ENCODE results near the gene FCN1. TPM values are rescaled to one million over a fixed set of nuclear protein-coding genes. Genes with fewer than 3 reads are reported as not detected.

Gene FCN1
- total and polyA plus RNA-seq, 2 experiments from 2014 or later: not detected

DNA sequence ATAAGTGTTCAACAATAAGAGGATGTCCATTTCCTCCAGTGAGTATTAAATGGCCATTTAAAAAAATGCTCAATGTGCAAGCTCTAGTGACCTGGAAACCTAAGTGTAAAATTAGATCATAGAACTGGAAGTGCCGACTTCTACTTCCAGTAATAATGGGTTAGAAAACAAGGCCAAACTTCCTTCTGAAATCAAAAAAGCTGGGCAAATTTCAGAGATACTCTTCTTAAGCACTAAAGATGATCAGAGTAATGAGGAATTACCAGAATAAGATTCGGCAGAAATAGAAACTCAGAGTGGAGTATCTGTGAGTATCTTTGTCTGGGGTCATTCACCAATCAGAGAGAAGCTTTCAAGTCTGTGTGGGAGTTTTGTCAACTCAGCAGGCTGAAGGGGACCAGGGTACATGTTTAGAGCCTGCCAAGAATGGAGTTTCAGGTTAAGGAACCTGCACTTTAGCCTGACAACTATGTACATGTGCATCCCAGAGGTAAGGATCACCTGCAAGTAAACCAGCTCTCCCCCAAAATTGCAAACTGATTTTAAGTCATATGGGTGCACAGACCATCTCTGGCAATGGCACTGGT is 20.0 kb downstream of the FCN1 start:
- DNase-seq (ENCODE audit: low spot score): no peak
- Histone ChIP-seq H3K4me2 (no peak overlapping the region), H3K79me2 (no peaks in the 10 kb centered on the region), H3K9me3 (ENCODE audit: low read depth) (no peaks in the 10 kb centered on the region), H4K20me1 (ENCODE audit: insufficient read depth, poor library complexity, severe bottlenecking) (no peaks in the 10 kb centered on the region), H3K9me2 (replicated peaks; ENCODE audit: insufficient read depth) (no peaks in the 10 kb centered on the region), H3K36me3 (replicated peaks; ENCODE audit: insufficient read depth, low read depth) (no peaks in the 10 kb centered on the region), H3K4me1 (ENCODE audit: insufficient read depth) (peaks cover 13% of the 10 kb centered on the region), H3K4me3 (no peak overlapping the region), H3K27me3 (no peaks in the 10 kb centered on the region), H2AFZ (no peak overlapping the region), H3K27ac (no peak overlapping the region)
- WGBS (ENCODE audit: low lambda C conversion rate, missing lambda C conversion rate): 92% methylated on average over 2 of the region's 2 CpGs
- TF ChIP-seq, protein P1, sequence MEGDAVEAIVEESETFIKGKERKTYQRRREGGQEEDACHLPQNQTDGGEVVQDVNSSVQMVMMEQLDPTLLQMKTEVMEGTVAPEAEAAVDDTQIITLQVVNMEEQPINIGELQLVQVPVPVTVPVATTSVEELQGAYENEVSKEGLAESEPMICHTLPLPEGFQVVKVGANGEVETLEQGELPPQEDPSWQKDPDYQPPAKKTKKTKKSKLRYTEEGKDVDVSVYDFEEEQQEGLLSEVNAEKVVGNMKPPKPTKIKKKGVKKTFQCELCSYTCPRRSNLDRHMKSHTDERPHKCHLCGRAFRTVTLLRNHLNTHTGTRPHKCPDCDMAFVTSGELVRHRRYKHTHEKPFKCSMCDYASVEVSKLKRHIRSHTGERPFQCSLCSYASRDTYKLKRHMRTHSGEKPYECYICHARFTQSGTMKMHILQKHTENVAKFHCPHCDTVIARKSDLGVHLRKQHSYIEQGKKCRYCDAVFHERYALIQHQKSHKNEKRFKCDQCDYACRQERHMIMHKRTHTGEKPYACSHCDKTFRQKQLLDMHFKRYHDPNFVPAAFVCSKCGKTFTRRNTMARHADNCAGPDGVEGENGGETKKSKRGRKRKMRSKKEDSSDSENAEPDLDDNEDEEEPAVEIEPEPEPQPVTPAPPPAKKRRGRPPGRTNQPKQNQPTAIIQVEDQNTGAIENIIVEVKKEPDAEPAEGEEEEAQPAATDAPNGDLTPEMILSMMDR (IDR thresholded peaks at IDR 0.05; ENCODE audit: poor library complexity): no peak
- TF ChIP-seq EZH2 (IDR thresholded peaks at IDR 0.05; ENCODE audit: borderline replicate concordance): no peak
- TF ChIP-seq EZH2phosphoT487 (IDR thresholded peaks at IDR 0.05; ENCODE audit: low read depth, severe bottlenecking, unreplicated experiment): no peak

DNA sequence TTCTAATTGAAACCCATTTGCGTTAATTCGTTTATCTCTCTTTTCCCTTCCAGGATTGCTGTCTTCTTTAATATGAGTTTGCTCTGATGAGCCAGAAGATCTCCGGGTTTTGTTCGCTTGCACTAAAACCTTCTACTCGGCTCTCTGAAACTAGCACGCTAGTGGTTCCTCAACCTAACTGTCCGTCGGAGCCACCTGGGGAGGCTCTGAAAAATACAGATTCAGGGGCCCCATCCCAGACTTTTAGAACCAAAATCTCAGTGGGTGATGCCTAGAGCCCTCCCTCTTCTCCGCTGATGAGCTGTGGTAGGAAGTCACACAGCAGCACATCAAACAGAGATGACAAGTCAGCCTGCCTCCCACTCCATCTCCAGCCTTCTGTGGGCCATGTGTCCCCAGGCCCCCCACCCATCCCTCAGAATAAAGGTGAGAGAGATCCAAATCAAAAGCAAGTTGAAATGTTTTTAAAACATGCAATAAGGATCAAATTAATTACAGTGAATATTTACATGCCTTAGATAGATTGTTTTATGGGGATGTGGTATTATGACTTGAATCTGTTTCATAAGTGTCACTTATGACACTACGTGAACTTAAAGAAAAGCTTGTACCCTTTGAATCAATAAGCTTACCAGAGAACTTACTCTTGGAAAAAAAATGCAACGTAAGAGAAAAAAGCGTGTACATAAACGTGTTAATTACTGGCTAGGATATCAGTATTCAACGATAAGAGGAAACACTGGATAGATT is 20.7 kb downstream of the FCN1 start:
- 89% methylated on average over 14 of the region's 14 CpGs for WGBS (ENCODE audit: low lambda C conversion rate, missing lambda C conversion rate)
- Histone ChIP-seq H3K9me3 (ENCODE audit: low read depth) (no peaks in the 10 kb centered on the region), H3K4me1 (ENCODE audit: insufficient read depth) (peaks cover 13% of the 10 kb centered on the region), H4K20me1 (ENCODE audit: insufficient read depth, poor library complexity, severe bottlenecking) (no peaks in the 10 kb centered on the region), H3K79me2 (no peaks in the 10 kb centered on the region), H3K9me2 (replicated peaks; ENCODE audit: insufficient read depth) (no peaks in the 10 kb centered on the region), H3K27me3 (no peaks in the 10 kb centered on the region), H3K27ac (no peak overlapping the region), H2AFZ (no peak overlapping the region), H3K4me3 (no peak overlapping the region), H3K4me2 (no peak overlapping the region), H3K36me3 (replicated peaks; ENCODE audit: insufficient read depth, low read depth) (no peaks in the 10 kb centered on the region)
- TF ChIP-seq, protein P1 (IDR thresholded peaks at IDR 0.05; ENCODE audit: poor library complexity): no peak
- TF ChIP-seq EZH2phosphoT487 (IDR thresholded peaks at IDR 0.05; ENCODE audit: low read depth, severe bottlenecking, unreplicated experiment): no peak
- TF ChIP-seq EZH2 (IDR thresholded peaks at IDR 0.05; ENCODE audit: borderline replicate concordance): no peak
- DNase-seq (ENCODE audit: low spot score): no peak

- H3K9me2 ChIP-seq (replicated peaks; ENCODE audit: insufficient read depth): no peaks in the 10 kb centered on the region
- WGBS (ENCODE audit: low lambda C conversion rate, missing lambda C conversion rate): 60% methylated on average over 14 of the region's 14 CpGs
- H4K20me1 ChIP-seq (ENCODE audit: insufficient read depth, poor library complexity, severe bottlenecking): no peaks in the 10 kb centered on the region
- H3K4me3 ChIP-seq: no peak overlapping the region
- no peak overlapping the region for H2AFZ ChIP-seq
- H3K36me3 ChIP-seq (replicated peaks; ENCODE audit: insufficient read depth, low read depth): no peaks in the 10 kb centered on the region
- H3K27ac ChIP-seq: peak overlapping the region; percentile 76
- H3K27me3 ChIP-seq: no peaks in the 10 kb centered on the region
- H3K79me2 ChIP-seq: no peaks in the 10 kb centered on the region
- peak overlapping the region; percentile 4 for H3K4me2 ChIP-seq
- peak; percentile 62 for DNase-seq (ENCODE audit: low spot score)
- no peak for TF ChIP-seq EZH2 (IDR thresholded peaks at IDR 0.05; ENCODE audit: borderline replicate concordance)
- no peak for TF ChIP-seq EZH2phosphoT487 (IDR thresholded peaks at IDR 0.05; ENCODE audit: low read depth, severe bottlenecking, unreplicated experiment)
- TF ChIP-seq, protein P1 (IDR thresholded peaks at IDR 0.05; ENCODE audit: poor library complexity): no peak
- peaks cover 13% of the 10 kb centered on the region for H3K4me1 ChIP-seq (ENCODE audit: insufficient read depth)
- H3K9me3 ChIP-seq (ENCODE audit: low read depth): no peaks in the 10 kb centered on the region
Observed at GRCh38 chr9:134895908-134896833, 21.5 kb downstream of the FCN1 start.
